Gastroesophageal sphincter (tissue), 4 donors: Measurements from ENCODE around the gene GRK3. TPM values are rescaled to one million over a fixed set of nuclear protein-coding genes. Genes with fewer than 3 reads are reported as not detected.

ENCODE experiments used
- ATAC-seq: fragments of 150-250 bp; one replicate; pipeline ENCODE4 v1.9.1; 2016; ENCODE audit warnings: mild to moderate bottlenecking, moderate library complexity
- H3K27ac ChIP-seq, 4 donors: fragments of 200-600 bp; sonication (generic) in 3 of 4; 1 replicate in 3 of 4; 2 replicates in 1 of 4; pipeline ENCODE4 v1.5.1; 2016 to 2019
- H3K27me3 ChIP-seq: fragments of 200-600 bp; sonication (generic); one replicate; pipeline ENCODE4 v1.5.1; 2019
- H3K36me3 ChIP-seq, 2 donors: fragments of 200-600 bp; sonication (generic); one replicate each; pipeline ENCODE4 v1.5.1; 2019; ENCODE audit warnings: control low read depth in 1 of 2
- H3K4me1 ChIP-seq, 3 donors: fragments of 200-600 bp; sonication (generic); 1 replicate in 2 of 3; 2 replicates in 1 of 3; pipeline ENCODE4 v1.5.1; 2016 to 2019; ENCODE audit warnings: control low read depth in 2 of 3
- H3K4me3 ChIP-seq, 2 donors: fragments of 200-600 bp; sonication (generic); one replicate each; pipeline ENCODE4 v1.5.1; 2019; ENCODE audit warnings: mild to moderate bottlenecking in 1 of 2, moderate library complexity in 1 of 2
- H3K9me3 ChIP-seq, 3 donors: fragments of 200-600 bp; sonication (generic); one replicate each; pipeline ENCODE4 v1.5.1; 2017 to 2019; ENCODE audit warnings: control low read depth in 2 of 3
- EP300 ChIP-seq: sonication (generic); formaldehyde crosslinking; IDR thresholded peaks from one replicate; pipeline ENCODE4 v1.6.1; 2017; ENCODE audit warnings: antibody characterized with exemption, mild to moderate bottlenecking
- POLR2A ChIP-seq, 2 donors: fragments of 450-650 bp; IDR thresholded peaks; one replicate each; pipeline ENCODE4 v1.6.1; 2017; ENCODE audit warnings: antibody characterized with exemption in 2 of 2, mild to moderate bottlenecking in 2 of 2, moderate library complexity in 1 of 2
- POLR2AphosphoS5 ChIP-seq: sonication (generic); formaldehyde crosslinking; IDR thresholded peaks from one replicate; pipeline ENCODE4 v1.6.1; 2017; ENCODE audit warnings: antibody characterized with exemption
- WGBS, 2 donors: methylation state at CpG; one replicate each; pipeline ENCODE4 v1.1.5; 2018; ENCODE audit warnings: low coverage in 1 of 2; 5-methylcytosine and 5-hydroxymethylcytosine counted together
- total RNA-seq, 4 donors: library from RNA; depleted of rRNA; stranded (reverse); fragments of >200 nt; gene quantifications; one replicate each; pipeline ENCODE4 v1.1.0, GENCODE V29; 2016
- TF ChIP-seq, protein P1 (sequence below), 4 experiments: fragments of 200-600 bp in 2 of 4; fragments of 450-650 bp in 2 of 4; sonication (generic) in 1 of 4; IDR thresholded peaks; one replicate each; pipeline ENCODE4 v1.5.1; 2017 to 2019; ENCODE audit warnings: antibody characterized with exemption in 4 of 4, mild to moderate bottlenecking in 2 of 4, moderate library complexity in 2 of 4

GRK3 gene
- total RNA-seq, 4 donors from 2014 or later = 3.9 to 7.8 (median 4.5) TPM

DNA sequence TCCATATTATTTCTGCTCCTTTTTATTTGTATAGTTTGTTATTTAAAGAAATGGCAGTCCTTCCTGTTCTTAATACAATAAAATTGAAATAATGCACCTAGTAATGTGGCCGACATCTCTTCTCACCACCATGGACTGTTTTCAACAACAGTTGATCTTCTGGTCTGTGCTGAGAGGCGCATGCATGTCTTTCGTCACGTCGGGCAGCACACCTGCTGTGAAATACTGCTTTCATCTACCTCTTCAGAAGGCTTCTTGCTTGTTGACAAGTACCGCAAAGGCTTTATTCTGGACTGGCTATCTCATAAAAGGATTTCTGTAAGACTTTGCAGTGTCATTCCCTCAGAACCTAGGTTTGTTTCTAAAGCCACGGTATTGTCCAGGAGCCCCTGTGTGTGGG is 163.6 kb downstream of the GRK3 start:
- WGBS, 2 donors = 88 to 90% methylated on average over 5 to 7 of the region's 7 CpGs
- Histone ChIP-seq H3K27ac (no peak overlapping the region), H3K9me3 (no peaks in the 10 kb centered on the region), H3K4me1 (no peaks in the 10 kb centered on the region), H3K27me3 (peaks cover 10% of the 10 kb centered on the region), H3K36me3 (peaks cover 0 to 4% of the 10 kb centered on the region in 2 donors), H3K4me3 (no peak overlapping the region)
- no peak for ATAC-seq
- TF ChIP-seq POLR2AphosphoS5 = no peak
- TF ChIP-seq, protein P1, sequence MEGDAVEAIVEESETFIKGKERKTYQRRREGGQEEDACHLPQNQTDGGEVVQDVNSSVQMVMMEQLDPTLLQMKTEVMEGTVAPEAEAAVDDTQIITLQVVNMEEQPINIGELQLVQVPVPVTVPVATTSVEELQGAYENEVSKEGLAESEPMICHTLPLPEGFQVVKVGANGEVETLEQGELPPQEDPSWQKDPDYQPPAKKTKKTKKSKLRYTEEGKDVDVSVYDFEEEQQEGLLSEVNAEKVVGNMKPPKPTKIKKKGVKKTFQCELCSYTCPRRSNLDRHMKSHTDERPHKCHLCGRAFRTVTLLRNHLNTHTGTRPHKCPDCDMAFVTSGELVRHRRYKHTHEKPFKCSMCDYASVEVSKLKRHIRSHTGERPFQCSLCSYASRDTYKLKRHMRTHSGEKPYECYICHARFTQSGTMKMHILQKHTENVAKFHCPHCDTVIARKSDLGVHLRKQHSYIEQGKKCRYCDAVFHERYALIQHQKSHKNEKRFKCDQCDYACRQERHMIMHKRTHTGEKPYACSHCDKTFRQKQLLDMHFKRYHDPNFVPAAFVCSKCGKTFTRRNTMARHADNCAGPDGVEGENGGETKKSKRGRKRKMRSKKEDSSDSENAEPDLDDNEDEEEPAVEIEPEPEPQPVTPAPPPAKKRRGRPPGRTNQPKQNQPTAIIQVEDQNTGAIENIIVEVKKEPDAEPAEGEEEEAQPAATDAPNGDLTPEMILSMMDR (IDR thresholded peaks at IDR 0.05) = no peak

GRCh38 chr22:25729016-25729995 is 164.8 kb downstream of the GRK3 start:
- Histone ChIP-seq H3K27ac (no peak overlapping the region), H3K27me3 (peaks cover 21% of the 10 kb centered on the region), H3K4me1 (no peaks in the 10 kb centered on the region), H3K9me3 (no peaks in the 10 kb centered on the region), H3K4me3 (no peak overlapping the region), H3K36me3 (no peaks in the 10 kb centered on the region)
- WGBS, 2 donors = 65 to 69% methylated on average over 10 to 17 of the region's 19 CpGs
- no peak for ATAC-seq
- TF ChIP-seq EP300 (no peak), POLR2A (IDR thresholded peaks at IDR 0.05) (no peak), POLR2AphosphoS5 (no peak)
- TF ChIP-seq, protein P1 (IDR thresholded peaks at IDR 0.05) = no peak

DNA sequence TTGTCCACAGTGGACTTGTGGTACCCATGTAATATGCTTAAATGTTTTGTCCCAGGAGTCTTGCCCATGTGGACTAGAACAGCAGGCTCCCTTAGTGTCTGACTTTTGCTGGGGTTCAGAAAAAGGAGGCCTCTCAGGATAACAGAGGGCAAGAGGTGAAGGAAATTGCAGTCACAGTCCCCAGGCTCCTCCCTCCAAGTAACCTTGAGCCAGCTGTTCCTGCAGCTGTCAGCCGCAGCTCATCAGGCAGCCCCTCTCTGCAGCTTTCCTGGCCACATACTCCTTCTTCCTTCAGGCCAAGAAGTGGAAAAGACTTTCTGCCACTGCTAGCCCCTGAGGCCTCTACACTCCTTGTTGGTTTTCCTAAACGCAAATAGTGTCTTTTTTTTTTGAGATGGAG is 171.2 kb downstream of the GRK3 start:
- H3K4me1 ChIP-seq = no peaks in the 10 kb centered on the region
- WGBS, 2 donors = 76% methylated on average over 2 of the region's 2 CpGs; no CpG with 5 or more reads in 1 of the 2 donors
- ATAC-seq = no peak

GRCh38 chr22:25736378-25737011 is 172.0 kb downstream of the GRK3 start:
- ATAC-seq = no peak
- Histone ChIP-seq H3K9me3 (no peaks in the 10 kb centered on the region), H3K27ac (no peak overlapping the region), H3K36me3 (no peaks in the 10 kb centered on the region), H3K4me1 (no peaks in the 10 kb centered on the region), H3K4me3 (no peak overlapping the region), H3K27me3 (peaks cover 36% of the 10 kb centered on the region)
- WGBS, 2 donors = 70 to 95% methylated on average over 4 to 5 of the region's 9 CpGs
- TF ChIP-seq POLR2A (IDR thresholded peaks at IDR 0.05) (no peak), EP300 (no peak), POLR2AphosphoS5 (no peak)
- TF ChIP-seq, protein P1 (IDR thresholded peaks at IDR 0.05) = no peak

More for the DNA sequence above, 171.2 kb downstream of the GRK3 start:
- Histone ChIP-seq H3K27ac (no peak overlapping the region), H3K9me3 (no peaks in the 10 kb centered on the region), H3K27me3 (peaks cover 34% of the 10 kb centered on the region), H3K36me3 (no peaks in the 10 kb centered on the region), H3K4me3 (no peak overlapping the region)
- TF ChIP-seq EP300 (no peak), POLR2AphosphoS5 (no peak), POLR2A (IDR thresholded peaks at IDR 0.05) (no peak)
- TF ChIP-seq, protein P1 (IDR thresholded peaks at IDR 0.05) = no peak
